ENCODE data around the gene MAFF.

Gene MAFF

DNA sequence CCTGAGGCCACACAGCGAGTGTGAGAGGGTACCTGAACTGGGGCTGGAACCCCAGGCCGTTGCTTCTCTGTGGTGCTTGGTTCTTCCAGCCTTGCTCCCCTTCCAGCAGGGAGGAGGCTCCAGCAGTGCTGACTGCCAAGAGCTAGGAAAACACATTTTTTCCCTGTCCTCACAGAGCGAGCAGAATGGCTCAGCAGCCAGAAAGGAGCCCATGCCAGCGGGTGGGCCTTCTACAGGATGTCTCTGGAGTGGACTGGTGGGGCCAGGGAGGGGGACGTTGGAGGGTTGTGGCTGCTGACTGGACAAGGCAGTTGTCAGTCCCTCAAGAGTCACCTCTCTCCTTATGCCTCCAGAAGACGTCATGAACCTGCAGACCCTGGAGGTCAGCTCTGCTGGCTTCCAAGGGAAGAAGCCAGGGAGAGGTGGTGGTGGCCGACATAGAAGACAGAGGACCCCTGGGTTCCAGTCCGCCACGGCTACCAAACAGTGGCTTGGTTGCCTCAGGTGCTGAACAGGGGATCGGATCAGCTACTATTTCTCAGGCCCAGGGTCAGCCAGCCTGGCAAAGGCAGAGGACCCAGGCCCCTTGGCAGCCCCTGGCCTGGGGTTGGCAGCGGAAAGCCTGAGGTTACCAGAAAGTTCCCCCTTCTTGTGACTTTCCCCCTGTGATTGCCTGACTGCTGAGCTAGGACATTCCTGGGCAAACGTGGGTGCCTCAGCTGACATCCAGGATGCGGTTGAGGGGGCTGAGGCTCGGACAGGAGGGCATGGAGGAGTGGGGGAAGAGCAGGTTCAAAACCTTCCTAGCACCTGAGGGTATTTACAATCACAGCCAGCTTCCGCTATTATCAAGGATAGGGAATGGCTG is 3.7 kb downstream of the MAFF start:
- DNase-seq = peak; percentile 81

DNA sequence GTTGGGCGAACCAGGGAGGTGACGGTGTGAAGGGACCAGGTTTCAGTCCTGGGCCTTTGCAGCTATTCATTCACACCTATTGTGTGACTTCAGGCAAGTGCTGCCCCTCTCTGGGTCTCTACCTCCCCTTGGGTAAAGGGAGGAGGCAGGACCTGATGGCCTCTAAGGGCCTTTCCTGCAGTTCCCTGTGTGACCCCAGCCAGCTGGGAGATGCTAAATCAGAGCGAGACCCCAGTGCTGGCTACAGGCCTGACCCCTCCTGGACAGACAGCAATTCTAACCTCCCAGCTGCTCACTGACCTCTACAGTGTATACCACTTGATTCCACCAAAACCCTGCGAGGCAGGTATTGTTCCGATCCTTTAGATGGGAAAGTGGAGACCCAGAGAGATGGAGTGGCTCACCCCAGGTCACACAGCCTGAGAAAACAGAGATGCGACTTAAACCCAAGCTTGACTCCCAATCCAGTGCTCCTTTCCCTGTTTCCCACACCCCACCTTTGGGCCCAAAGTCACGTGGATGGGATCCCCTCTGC is 6.2 kb downstream of the MAFF start:
- no peak for DNase-seq

DNA sequence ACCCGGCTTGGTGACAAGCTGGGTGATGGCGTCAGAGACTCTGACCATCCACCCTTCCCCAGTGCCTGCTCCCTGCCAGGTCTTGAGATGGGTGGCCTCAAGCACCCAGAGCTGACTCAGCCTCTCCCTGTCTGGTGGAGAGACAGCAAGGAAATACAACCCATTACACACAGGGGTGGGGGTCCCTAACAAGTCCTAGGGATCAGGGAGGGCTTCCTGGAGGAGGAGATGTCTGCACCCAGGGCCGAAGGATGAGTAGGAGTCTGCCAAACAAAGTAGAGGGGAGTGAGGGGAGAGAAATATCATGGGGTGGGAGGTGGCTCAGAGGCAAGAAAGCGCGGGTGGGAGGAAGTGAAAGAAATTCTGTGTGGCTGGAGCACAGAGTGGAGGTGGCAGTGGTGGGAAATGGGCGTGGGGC is 6.8 kb downstream of the MAFF start:
- DNase-seq = no peak

DNA sequence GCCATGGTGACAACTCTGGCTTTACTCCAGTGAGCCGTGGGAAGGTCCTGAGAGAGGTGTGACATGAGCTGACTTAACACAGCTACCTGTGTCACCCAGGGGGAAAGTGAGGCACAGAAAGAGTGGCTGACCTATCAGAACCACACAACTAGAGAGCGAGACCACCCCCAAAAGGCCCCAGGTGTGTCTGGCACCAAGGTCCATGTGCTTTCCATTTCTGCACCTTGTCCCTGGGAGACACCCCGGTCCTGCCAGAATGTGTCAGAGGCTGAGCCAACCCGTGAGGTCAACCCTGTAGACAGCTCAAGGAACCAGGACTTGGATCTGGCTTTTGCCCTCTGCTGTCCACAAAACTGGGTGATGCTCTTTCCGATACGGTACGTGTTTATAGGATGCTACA is 9.8 kb downstream of the MAFF start:
- DNase-seq = no peak

DNA sequence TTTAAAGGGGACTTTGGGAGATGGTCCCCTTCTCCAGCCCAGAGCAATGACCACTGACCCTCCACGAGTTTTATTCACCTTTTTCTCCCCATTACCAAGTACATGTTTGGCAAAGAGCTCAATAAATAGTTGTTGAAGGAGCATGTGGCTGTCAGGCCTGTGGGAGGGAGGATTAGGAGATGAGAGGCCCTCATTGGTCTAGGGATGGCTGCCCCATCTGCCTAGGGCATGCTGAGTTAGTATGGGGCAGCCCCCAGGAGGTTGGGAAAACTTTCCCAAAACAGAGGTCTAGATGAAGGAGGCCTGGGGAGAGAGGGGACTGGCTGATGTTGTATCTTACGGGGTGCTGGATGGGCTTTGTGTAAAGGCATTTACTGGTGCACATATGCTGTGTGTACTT is 10.6 kb downstream of the MAFF start:
- no peak for DNase-seq

DNA sequence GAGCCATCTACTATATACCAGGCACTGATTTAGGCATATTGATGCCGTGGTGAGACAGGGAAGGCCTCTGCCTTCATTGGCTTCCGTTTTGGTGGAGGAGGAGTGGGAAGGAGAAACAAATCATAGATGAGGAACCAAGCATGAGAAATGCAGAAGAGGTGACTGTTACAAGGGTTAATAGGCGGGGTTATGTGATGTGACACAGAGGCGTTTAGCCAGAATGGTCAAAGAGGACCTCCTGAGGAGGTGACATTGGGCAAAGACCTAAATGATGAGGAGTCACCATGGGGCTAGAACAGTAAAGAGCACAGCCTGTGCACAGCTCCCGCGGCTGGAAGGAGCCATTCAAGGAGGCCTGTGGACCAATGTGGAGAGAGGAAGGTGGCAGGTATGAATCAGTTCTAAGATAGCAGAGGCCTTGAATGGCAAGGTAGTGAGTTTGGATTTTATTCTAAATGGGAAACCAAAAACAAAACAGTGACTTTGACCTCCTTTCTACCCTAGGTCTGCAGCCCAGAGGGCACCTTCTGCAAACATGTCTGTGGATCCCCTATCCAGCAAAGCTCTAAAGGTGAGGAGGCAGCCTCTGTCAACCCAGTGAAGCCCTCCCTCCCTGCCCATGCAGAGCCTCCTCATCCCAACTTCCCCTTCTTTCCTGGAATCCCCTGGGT is 11.7 kb downstream of the MAFF start:
- no peak for DNase-seq

DNA sequence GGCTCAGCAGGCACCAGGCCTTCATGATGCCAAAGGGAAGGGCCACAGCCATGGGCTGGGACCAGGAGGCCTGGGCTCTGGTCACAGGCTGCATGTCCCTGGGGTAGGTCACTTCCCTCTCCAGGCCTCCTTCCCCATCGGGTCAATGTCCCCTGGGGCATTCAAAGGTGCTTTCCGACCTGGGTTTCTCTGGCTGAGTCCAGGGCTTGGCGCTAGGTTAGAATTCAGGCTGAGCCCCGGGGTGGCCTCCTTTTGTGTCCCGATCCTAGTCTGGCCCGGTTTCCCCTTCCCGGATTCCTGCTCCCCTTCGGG is 12.2 kb downstream of the MAFF start:
- DNase-seq = no peak

DNA sequence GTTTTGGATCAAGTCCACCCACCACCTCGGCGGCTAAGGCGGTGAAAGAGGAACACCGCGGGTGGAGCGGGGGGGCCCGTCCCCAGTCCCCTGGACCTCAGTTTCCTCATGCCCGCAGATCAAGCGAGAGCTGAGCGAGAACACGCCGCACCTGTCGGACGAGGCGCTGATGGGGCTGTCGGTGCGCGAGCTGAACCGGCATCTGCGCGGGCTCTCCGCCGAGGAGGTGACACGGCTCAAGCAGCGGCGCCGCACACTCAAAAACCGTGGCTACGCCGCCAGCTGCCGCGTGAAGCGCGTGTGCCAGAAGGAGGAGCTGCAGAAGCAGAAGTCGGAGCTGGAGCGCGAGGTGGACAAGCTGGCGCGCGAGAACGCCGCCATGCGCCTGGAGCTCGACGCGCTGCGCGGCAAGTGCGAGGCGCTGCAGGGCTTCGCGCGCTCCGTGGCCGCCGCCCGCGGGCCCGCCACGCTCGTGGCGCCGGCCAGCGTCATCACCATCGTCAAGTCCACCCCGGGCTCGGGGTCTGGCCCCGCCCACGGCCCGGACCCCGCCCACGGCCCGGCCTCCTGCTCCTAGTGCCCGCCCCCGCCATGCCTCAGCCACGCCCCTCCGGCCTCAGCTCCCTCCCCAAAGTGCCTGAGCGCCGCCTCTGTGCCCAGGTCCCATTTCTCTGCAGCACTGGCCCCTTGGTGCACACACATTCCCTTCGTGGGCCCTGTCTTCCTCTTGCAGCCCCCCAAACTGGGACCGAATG is 12.7 kb downstream of the MAFF start:
- DNase-seq = peak; percentile 72

DNA sequence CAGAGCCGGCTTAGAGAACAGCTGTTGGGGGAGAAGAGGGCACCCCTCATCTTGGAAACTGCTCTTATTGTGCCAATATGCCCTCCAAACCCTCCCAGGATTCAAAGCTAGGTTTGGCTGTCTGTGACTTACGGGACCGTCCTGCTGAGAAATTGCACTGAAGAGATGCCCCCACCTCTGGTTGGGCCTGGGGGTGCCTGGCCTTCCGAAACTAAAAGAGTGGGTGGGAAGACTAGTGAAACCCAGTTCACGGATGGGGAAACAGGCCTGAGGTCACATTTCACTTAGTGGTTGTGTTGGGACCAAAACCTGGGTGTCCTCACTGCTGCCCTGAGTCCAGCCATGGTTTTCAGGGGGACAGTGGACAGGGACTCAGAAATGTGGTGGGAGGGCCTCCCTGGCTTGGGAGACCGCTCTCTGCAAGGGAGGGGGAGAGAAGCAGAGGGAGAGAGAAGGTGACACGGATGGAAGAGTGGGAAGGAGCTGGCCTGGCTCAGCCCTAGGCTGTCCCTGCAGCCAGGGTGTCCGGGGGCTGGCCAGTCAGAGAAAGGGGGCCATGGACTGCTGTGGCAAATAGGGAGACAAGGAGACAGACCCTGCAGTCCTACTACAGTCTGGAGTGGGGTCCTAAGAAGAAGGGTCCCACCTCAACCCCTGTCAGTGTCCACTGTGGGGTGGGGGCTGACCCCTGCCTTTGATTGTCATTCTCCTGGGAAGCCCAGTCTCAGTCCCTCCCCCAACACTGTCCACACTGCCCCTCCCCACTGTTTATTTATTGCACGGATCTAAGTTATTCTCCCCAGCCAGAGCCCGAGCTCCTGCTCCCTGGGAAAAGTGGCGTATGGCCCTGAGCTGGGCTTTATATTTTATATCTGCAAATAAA is 13.6 kb downstream of the MAFF start:
- no peak for DNase-seq

DNA sequence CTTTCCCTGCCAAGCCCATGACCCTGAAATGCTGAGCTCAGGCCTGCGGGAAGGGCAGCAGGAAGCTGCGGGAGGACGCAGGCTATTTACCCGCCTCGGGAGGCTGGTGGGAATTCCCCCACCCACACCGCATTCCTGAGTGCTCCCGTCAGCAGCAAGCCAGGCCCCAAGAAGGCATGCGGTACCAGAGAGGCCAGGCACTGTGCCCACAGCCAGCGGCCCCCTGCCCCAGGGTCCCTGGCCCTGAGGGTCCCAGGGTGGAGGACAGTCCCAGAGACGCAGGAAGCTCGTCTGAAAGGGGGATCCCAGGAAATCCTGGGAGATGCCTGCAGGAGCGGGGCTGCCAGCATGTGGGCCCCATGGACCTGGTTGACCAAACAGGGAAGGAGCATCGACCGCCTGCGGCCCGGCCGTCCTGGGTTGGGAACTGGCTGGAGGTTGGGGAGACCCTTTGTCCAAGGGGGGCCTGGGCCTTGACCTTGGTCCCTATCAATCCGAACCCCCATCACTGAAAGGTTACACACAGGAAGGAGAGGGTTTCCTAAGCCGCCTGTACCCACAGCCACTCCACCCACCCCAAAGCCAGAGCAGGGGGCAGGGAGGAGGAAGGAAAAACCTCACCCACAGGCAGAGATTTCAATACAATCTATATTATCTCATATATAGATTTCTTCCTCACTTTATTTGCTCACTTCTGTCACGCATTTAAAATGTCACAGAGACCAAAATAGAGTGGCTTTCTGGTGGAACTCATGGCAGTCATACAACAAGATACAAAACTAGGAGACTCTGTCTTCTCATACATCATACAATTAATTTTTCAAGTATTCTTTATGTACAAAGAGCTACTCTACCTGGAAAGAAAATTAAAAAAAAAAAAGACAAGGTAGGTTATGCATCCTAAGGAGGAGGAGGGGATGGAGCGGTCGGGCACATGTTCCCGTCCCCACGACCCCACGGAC is 17.1 kb downstream of the MAFF start:
- peak; percentile 93 for DNase-seq

DNA sequence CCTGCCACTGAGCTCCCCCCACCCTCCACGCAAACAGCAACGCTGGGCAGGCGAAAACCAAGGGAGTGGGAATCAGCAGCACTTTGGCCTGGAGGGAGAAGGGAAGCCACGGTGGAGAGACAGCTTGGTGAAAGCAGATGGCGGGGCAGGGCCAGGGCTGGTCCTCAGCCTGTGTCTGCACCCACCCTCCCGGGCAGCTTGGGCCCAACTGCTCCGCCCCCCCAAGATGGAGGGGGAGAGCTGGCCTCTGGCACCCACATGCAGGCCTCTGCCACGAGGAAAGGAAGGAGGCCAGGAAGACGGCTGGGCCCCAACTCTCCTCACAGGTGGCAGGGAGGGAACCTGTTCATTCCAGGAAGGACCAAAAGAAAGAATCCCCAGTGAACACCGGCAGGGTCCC is 17.8 kb downstream of the MAFF start:
- DNase-seq = no peak

DNA sequence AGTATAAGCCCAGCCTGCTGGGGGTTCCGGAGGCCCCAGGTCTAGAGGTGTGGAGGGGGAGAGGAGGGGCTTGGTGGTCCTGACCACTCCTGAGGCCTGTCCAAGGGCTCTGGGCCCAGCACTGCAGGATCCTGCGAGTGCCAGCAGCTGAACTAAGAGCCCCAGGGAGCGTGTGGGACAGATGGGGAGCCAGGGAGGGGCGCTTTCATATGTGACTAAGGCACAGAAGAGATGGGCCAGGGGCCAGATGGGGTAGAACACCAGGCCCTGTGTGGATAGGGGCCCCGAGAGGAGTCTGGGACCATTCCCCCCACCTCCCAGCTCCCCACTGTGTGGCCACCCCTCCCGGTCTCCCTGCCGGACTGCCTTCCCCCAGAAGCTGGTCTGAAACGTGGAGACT is 18.4 kb downstream of the MAFF start:
- no peak for DNase-seq

DNA sequence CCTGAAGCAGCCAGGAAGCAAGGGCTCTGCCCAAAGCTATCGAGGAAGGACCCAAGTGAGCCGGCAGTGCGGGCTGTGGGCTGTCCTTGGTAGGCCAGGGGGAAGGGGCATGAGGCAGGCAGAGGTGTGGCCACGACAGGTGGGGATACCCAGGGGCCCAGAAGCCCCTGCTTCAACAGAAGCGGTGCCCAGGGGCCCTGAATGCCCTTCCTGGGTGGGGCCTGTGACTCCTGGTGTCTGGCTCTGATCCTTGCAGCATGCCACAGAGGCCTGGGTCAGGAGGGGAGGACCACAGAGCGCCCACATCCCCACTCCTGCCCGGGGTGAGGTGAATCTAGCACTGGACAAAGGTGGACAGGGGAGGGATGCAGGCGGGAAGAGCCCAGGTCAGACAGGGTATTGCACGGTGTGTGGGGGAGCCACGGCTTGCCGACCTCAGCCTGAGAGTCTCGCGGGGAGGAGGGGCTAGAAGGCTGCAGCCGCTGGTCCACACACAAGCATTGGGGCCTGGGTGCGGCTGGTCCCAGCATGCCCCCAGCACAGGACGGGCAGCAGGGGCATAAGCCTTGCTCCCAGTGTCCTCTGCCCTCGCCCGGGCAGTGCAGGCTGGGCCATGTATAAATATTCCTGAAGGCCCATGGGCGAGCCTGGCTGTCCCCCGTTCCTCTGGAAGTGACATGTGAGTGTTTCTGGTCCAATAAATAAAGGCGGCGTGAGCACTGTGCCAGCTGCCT is 19.0 kb downstream of the MAFF start:
- DNase-seq = no peak

DNA sequence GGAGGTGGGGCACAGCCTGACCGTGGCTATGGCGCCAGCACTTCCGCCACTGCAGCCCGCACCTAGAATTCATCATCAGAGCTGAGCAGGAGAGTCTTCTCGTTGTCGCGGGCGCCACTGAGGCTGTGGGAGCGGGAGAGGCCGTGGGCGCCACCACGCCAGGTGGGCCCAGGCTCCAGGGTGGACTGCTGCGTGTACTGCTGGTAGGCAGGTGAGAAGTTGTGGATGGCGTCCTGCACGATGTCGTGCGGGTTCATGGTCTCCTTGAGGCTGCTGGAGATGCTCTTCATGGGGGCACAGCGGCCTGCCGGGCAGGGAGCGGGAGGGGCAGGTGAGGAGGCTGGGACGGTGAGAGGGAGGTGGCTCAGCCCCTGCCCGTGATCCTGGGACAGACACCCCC is 19.6 kb downstream of the MAFF start:
- DNase-seq = no peak

DNA sequence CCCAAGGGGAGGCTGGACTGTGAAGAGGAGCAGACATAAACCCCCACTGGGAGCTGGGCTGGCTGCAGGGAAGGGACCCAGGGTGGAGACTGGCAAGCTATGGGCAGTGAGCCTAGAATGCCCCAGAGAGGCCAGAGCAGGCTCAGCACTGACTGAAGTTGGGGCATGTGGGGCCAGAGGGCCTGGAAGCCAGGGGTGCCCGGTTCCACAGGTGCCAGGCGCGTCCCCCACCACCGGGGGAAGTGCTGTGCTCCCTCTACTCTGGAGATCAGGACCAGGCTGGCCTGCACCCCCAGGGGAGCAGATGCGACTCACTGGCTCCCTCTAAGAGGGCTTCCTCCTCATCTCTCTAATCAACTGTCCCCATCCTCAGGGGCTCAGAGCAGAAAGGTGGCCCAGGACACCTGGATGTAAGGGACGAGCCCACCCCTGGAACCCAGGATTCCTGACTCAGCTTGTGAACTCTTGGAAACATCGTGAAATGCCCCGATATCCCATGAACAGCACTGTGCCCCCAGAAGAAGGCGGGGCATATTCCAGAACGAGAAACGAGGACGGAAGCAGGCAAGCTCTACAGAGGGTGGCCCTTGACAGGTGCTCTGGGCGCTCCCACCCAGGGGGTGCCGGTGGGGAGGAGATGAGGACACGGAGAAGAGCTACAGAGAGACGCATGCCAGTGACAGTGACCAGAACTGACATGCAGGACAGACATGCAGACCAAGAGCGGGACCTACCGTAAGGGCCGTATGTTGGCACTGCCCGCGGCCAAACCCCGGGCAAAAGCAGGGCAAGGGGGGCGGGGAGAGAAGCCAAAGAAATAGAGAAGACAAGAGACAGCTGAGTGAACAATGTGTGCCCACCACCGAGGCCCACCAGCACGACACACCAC is 20.4 kb downstream of the MAFF start:
- no peak for DNase-seq

DNA sequence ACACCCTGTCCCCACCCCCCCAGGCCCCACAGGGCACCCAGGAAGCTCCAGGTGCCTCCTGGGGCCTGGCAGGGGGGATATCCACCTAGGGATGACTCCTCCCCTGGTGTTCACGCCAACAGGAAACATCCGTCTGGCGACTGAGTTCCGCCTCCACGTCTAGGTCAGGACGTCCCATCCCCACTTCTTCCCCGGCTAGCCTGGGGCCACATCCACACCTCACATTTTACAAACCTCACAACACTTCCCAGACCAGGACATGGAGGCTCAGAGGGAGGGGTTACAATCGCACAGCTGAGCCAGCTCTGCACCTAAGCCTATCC is 21.0 kb downstream of the MAFF start:
- no peak for DNase-seq

DNA sequence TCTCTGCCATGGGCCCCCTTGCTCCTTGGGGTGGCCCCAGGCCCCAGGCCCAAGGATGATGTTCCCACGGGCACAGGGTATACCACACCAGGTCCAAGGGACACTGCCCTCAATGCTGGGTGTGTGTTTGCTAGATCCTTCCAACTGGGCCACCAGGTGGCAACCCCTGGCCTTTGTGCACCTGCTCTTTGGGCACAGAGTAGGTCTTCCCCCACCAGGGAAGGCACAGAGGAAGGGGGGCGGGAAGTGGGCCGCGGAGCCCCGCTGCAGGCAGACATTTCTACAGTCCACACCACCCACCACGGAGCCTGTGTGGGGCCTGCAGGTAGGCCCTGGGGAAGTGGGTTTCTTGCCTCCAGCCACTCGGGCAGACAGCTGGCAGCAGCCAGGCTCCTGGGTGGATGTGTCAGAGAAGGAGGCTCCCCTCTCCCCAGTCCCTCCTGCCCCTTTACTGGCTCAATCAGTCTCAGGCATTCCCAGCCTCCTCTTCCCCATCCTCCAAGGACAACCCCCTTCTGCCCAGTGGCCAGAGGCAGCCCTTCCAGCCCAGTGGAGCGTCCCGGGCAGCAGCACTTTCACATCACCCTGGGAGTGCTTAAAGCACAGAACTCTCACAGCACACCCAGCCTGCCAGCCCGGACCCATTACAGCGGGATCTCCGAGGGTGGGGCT is 21.6 kb downstream of the MAFF start:
- no peak for DNase-seq

DNA sequence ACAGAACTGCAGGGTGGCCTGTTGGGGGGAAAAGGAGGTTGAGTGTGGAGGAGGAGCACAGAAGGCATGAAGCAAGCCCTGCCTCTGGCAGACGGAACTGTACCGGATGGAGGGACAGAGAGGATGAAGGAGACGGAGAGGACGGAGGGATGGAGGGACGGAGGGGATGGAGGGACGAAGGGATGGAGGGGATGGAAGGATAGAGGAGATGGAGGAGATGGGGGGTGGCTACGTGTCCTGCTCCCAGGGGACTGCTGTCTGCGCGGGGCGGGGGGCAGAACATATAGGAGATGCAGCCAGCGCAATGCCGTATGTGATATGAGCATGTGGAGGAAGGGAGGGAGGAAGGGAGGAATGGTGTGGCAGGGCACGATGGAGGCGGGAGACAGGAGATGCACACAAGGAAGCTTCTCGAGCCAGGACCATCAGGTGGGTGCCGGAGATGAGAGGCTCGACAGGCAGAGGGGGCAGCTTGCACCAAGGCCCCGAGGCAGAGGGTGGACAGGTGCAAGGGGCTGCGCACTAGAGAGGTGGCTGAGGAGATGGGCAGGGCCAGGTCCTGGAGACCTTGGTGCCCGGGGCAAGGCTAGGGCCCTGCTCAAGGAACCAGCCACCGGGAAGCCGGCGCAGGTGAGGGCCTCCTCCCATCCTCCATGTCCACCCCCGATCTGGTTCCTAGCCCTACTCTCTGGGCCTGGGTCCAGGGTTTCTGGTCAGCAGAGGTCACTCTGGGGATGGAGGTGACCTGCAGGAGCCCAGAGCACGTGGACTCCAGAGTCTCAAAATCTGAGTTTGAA is 25.3 kb downstream of the MAFF start:
- no peak for DNase-seq
